Naive thymus-derived CD8-positive, alpha-beta T cell (primary cell): Measurements from ENCODE around the gene MS4A15. TPM values are rescaled to one million over a fixed set of nuclear protein-coding genes. Genes with fewer than 3 reads are reported as not detected.
"Not testable (repeated sequence)": the region's sequence is repeated elsewhere in the genome, so short reads cannot be mapped to it uniquely, and the experiment has no call there.

Experiments
- ATAC-seq, 2 donors: fragments of 150-1000 bp; cut with Tn5 transposase in 1 of 2; sonication (Bioruptor Pico), chemical (Tn5 transposase) in 1 of 2; 1 replicate in 1 of 2; 2 replicates in 1 of 2; pipeline ENCODE4 v1.10.0; 2021; ENCODE audit warnings: mild to moderate bottlenecking in 2 of 2, moderate library complexity in 2 of 2
- POLR2A ChIA-PET: fragments of 350-600 bp; sonication (Branson Sonifier 250); formaldehyde crosslinking; loops from one replicate; lab custom pipeline; 2021; ENCODE audit warnings: antibody characterized with exemption; lab: Charles Lee
- DNase-seq, 10 donors: peaks; one replicate each; pipeline versions ENCODE4 v3.0.0 to v3.0.0-alpha.2; 2020 to 2022
- H3K27ac Mint-ChIP-seq, 10 donors: one replicate each; pipeline ENCODE4 v1.8.0; 2020 to 2022; ENCODE audit warnings: mild to moderate bottlenecking in 10 of 10, mixed read lengths in 10 of 10, moderate library complexity in 4 of 10, inconsistent platforms in 1 of 10
- H3K27me3 Mint-ChIP-seq, 5 donors: one replicate each; pipeline ENCODE4 v1.8.0; 2021 to 2022; ENCODE audit warnings: mixed read lengths in 5 of 5
- H3K36me3 Mint-ChIP-seq, 3 donors: one replicate each; pipeline ENCODE4 v1.8.0; 2020 to 2022; ENCODE audit warnings: mixed read lengths in 3 of 3, mild to moderate bottlenecking in 2 of 3, inconsistent platforms in 1 of 3
- H3K4me1 Mint-ChIP-seq, 4 donors: one replicate each; pipeline ENCODE4 v1.8.0; 2021 to 2022; ENCODE audit warnings: mixed read lengths in 4 of 4
- H3K4me3 Mint-ChIP-seq, 10 donors: one replicate each; pipeline ENCODE4 v1.8.0; 2020 to 2022; ENCODE audit warnings: mild to moderate bottlenecking in 10 of 10, mixed read lengths in 10 of 10, moderate library complexity in 6 of 10, inconsistent platforms in 1 of 10
- H3K9me3 Mint-ChIP-seq, 9 donors: one replicate each; pipeline ENCODE4 v1.8.0; 2020 to 2022; ENCODE audit warnings: mixed read lengths in 9 of 9, mild to moderate bottlenecking in 3 of 9, inconsistent platforms in 1 of 9, moderate library complexity in 1 of 9
- polyA plus RNA-seq, 3 donors: library from polyadenylated mRNA; unstranded; fragments of 300-500 nt; fragmentation: Illumina TruSeq; gene quantifications; one replicate each; pipeline ENCODE4 v1.2.3, GENCODE V29; 2021
- total RNA-seq, 8 experiments: library from RNA in 2 of 8; stranded (reverse) in 2 of 8; gene quantifications; one replicate each; pipeline ENCODE4 v1.2.3 and lab custom pipeline; 2021 to 2026

The MS4A15 gene, protein sequence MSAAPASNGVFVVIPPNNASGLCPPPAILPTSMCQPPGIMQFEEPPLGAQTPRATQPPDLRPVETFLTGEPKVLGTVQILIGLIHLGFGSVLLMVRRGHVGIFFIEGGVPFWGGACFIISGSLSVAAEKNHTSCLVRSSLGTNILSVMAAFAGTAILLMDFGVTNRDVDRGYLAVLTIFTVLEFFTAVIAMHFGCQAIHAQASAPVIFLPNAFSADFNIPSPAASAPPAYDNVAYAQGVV
- total RNA-seq: not detected
- not detected for polyA plus RNA-seq
- 0 reads per million in 6 experiments for total RNA-seq (lab: John Stamatoyannopoulos, UW)

DNA sequence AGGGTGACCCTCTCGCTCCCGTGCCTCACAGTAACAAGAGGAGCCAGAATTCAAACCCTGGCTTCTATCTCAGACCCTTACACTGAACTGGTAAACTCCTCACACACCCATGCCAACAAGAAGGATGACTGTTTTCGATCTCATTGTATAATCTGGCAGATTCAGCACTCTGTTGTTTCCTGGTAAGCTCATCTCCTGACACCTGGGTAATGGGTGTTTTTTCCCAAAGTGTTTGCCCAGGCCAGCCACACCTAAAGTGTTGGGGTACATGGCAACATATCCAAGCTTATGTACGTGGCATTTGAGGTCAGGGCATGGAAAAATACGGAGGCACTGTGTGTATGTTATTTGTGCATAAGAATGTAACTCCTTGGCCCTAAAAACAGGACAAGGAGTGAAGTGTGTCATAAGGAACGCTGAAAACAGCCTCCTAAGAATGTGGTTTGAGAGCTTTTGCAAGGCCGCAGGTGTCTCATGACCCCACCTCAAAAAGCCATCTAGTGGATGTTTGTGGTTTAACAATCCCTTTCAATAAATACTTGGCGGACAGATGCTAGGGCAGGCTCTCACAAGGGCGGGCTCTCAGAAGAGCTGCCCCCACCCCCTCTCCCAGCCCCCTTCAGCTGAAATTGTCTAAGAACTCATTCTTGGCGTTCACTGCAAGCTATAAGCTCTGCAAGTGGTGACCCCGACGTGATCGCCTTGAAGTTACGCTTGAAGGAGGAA is at the start of gene MS4A15:
TSS of gene MS4A15 (plus strand) at position 561 of the 726 bp plus-strand sequence. CDS start 6,867 bp downstream, outside the sequence.
- H3K4me3 Mint-ChIP-seq: no peak within 1 kb of the TSS
- H3K27me3 Mint-ChIP-seq: peaks cover 28 to 53% (median 32%) of the 10 kb centered on the region in 5 donors
- POLR2A ChIA-PET: no interaction called here
- peaks cover 0 to 9% (median 0%) of the 10 kb centered on the region in 4 donors for H3K4me1 Mint-ChIP-seq
- no peak for ATAC-seq
- DNase-seq: no peak
- no peak within 1 kb of the TSS for H3K27ac Mint-ChIP-seq
- H3K36me3 Mint-ChIP-seq: no peaks in the 10 kb centered on the region
- H3K9me3 Mint-ChIP-seq: no peaks in the 10 kb centered on the region

DNA sequence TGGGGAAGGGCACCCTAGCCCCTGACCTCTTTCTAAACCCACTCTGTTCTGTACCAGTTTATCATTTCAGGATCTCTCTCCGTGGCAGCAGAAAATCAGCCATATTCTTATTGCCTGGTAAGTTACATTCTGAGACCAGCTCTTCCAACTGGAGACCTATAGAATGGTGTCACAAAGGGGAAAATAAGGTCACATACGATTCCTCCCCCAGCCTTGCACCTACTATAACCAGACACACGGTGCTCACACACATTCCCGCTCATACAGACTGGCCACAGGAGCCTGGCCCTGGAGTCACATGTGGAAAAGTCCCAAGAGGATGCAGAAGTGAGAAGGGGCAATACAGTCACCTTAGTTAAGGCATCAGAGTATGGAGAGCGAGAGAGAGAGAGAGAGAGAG is 49.7 kb upstream of the MS4A15 start:
- POLR2A ChIA-PET: interaction anchor here (0.6 kb wide), 1 partner anchor 612 kb away, joined by 4 read pairs; no protein-coding TSS in a partner anchor
- no peak for DNase-seq
- Mint-ChIP-seq H3K27me3 (peaks cover 0 to 12% (median 9%) of the 10 kb centered on the region in 5 donors), H3K4me1 (peaks cover 0 to 2% (median 0%) of the 10 kb centered on the region in 4 donors), H3K36me3 (no peaks in the 10 kb centered on the region), H3K27ac (no peak overlapping the region), H3K9me3 (no peaks in the 10 kb centered on the region), H3K4me3 (no peak overlapping the region)
- no peak for ATAC-seq

DNA sequence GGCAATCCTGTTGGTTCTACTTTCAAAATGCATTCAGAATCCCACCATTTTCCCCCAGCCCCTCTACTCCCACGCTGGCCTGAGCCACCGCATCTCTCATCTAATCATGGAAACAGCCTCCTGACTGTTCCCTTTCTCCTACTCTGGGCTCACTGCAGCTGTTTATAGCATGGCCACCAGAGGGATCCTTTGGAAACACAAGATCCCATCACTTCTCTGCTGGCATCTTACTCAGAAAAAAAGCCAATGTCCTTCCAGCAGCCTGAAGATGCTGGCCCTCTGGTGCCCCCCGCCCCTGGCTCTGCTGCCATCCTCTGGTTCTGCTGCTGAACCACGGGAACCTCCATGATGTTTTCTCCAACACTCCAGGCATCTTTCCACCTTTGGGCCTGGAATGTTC is 46.2 kb upstream of the MS4A15 start:
- POLR2A ChIA-PET: no interaction called here
- H3K4me1 Mint-ChIP-seq: peaks cover 0 to 2% (median 0%) of the 10 kb centered on the region in 4 donors
- H3K27ac Mint-ChIP-seq: no peak overlapping the region
- no peaks in the 10 kb centered on the region for H3K9me3 Mint-ChIP-seq
- ATAC-seq (no peak), DNase-seq (no peak)
- H3K36me3 Mint-ChIP-seq: no peaks in the 10 kb centered on the region
- no peak overlapping the region for H3K4me3 Mint-ChIP-seq
- H3K27me3 Mint-ChIP-seq: peaks cover 13 to 24% (median 17%) of the 10 kb centered on the region in 5 donors

DNA sequence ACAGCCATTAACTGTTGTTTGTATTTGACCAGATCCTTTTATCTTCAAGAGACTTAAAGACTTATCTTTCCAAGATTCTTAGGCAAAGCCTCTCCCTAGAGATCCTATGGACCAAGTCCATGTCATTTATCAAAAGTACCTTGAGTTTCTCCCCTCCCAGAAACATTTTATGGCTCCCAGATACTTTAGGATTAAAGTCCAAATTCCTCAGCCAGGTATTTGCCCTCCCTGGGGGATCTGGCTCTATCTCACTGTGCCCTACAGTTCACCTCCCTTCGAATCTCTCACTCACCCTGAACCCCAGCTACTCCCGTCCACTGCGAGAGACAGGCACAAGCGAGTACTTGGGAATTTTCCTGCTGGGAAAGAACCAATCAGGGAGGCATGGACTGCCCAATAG is 45.4 kb upstream of the MS4A15 start:
- no peak for DNase-seq
- H3K36me3 Mint-ChIP-seq: no peaks in the 10 kb centered on the region
- H3K4me1 Mint-ChIP-seq: peaks cover 0 to 2% (median 0%) of the 10 kb centered on the region in 4 donors
- H3K27me3 Mint-ChIP-seq: peaks cover 15 to 27% (median 16%) of the 10 kb centered on the region in 5 donors
- no peak overlapping the region for H3K4me3 Mint-ChIP-seq
- ATAC-seq: no peak
- POLR2A ChIA-PET: no interaction called here
- H3K27ac Mint-ChIP-seq: no peak overlapping the region
- no peaks in the 10 kb centered on the region for H3K9me3 Mint-ChIP-seq

DNA sequence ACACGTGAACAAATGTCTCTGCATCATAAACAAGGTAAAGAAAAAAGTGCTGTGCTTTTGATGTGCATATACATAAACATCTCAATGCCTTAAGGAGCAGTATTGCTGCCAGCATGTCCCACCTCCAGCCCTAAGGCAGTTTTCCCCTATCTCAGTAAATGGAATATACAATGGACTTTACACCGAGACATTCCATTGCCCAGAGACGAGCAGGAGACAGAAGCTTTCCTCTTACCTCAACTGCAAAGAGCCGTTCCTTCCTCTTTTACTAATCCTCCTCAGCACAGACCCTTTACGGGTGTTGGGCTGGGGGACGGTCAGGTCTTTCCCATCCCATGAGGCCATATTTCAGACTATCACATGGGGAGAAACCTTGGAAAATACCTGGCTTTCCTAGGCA is 43.2 kb upstream of the MS4A15 start:
- DNase-seq, H3K9me3 Mint-ChIP-seq, H3K36me3 Mint-ChIP-seq, H3K27ac Mint-ChIP-seq, POLR2A ChIA-PET, ATAC-seq, H3K4me3 Mint-ChIP-seq, H3K4me1 Mint-ChIP-seq: not testable (repeated sequence)
- peaks cover 18 to 30% (median 23%) of the 10 kb centered on the region in 5 donors for H3K27me3 Mint-ChIP-seq

DNA sequence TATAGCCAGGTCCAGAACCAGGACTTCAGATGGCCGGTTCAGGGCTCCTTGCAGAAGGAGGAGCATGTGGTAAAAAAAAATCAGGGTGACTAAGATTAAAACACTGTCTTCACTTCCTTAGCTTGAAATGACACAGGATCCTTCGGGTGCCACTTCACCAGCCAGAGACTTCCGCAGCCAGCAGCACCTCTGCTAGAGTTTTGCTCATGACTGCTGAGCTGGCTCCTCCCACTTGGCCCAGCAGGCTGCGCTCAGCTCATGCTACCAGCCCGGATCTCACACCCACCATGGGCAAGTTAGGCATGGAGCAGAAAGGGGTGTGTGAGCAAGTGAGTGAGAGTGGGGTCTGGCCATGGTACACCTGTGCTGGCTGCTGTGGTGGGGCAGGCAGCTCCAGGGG is 38.7 kb upstream of the MS4A15 start:
- Mint-ChIP-seq H3K9me3 (peaks cover 0 to 9% (median 3%) of the 10 kb centered on the region in 9 donors), H3K4me3 (no peak overlapping the region), H3K4me1 (no peaks in the 10 kb centered on the region), H3K27ac (peak overlapping the region in 1 of 10 donors; percentile 31), H3K27me3 (peaks cover 22 to 45% (median 29%) of the 10 kb centered on the region in 5 donors), H3K36me3 (peaks cover 0 to 5% (median 4%) of the 10 kb centered on the region in 3 donors)
- POLR2A ChIA-PET: no interaction called here
- ATAC-seq: no peak
- DNase-seq: peak in 1 of 10 donors; percentile 5

DNA sequence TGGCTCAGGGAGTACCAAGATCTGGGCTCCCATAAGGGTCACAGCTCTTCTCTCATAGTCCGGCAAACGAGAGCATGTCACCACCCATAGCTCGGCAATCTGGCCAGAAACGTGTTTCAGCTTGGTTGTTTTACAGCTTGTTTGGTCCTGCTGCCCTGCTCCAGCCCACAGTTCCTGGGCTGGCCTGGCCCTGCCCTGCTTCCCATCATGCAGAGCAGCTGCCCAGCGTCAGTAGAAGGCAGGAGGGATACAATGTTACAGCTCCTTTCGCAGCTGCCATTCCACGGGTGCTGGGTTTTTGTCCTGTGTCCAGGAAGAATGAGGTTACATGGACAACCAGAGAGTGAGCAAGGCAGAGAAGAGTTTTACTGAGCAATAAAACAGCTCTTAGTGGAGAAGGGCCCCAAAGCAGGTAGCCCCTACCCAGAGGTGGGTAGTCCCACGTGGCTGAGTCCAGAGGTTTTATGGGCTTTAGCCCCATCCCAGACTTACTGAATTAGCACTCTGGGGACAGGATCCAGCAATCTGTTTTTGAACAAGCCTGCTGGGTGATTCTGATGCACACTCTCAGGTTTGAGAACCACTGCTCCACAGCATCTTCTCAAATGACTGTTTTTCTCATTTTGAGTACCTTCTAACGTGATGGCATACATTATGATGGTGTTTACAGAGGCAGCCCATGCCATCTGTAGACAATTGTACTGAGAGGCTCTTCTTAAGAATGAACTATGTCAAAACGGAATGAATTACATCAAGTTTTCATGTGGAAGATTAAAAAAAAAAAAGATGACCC is 37.9 kb upstream of the MS4A15 start:
- Mint-ChIP-seq H3K36me3 (peaks cover 0 to 5% (median 4%) of the 10 kb centered on the region in 3 donors), H3K4me1 (no peaks in the 10 kb centered on the region), H3K27me3 (peaks cover 22 to 45% (median 28%) of the 10 kb centered on the region in 5 donors), H3K4me3 (no peak overlapping the region), H3K27ac (peak overlapping the region in 1 of 10 donors; percentile 20), H3K9me3 (peaks cover 0 to 9% (median 3%) of the 10 kb centered on the region in 9 donors)
- POLR2A ChIA-PET: no interaction called here
- ATAC-seq (no peak), DNase-seq (no peak)

DNA sequence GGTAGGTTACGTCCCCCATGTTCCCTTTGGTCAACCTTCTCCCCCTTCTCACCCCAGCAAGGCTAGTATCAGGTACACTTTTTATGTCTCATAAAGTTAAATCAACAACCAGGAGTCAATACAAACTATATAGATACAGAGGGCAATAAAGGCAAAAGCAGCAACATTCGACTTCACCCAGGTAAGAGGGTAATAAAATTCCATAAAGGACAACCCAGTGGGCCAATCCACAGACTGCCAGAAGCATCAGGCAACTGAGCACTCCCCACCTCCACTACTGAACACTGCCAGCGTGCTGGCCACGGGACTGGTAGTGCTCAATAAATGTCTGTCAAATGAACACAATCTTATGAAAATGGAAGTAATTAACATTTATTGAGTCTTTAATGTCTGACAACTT is 37.3 kb upstream of the MS4A15 start:
- Mint-ChIP-seq H3K9me3 (peaks cover 0 to 9% (median 3%) of the 10 kb centered on the region in 9 donors), H3K4me1 (no peaks in the 10 kb centered on the region), H3K27ac (no peak overlapping the region), H3K27me3 (peaks cover 20 to 44% (median 26%) of the 10 kb centered on the region in 5 donors), H3K36me3 (peaks cover 0 to 5% (median 4%) of the 10 kb centered on the region in 3 donors), H3K4me3 (no peak overlapping the region)
- ATAC-seq: no peak
- no peak for DNase-seq
- POLR2A ChIA-PET: no interaction called here

DNA sequence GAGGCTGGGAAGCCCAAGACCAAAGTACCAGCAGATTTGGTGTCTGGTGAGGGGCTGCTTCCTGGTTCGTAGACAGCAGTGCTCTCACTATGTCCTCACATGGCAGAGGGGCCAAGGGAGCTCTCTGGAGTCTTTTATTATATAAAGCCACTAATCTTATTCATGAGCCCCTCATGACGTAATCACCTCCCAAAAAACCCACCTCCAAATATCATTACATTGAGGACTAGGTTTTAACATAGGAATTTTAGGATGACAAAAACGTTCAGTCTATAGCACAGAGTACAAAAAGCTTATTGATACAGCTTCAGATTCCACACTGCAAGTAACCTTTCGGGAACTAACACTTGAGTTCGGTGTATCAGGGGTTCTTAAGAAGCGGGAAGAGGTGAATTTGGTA is 36.2 kb upstream of the MS4A15 start:
- ATAC-seq (no peak), DNase-seq (no peak)
- Mint-ChIP-seq H3K4me3 (no peak overlapping the region), H3K9me3 (peaks cover 0 to 9% (median 3%) of the 10 kb centered on the region in 9 donors), H3K27me3 (peaks cover 14 to 36% (median 21%) of the 10 kb centered on the region in 5 donors), H3K4me1 (no peaks in the 10 kb centered on the region), H3K36me3 (peaks cover 0 to 5% (median 4%) of the 10 kb centered on the region in 3 donors), H3K27ac (no peak overlapping the region)
- POLR2A ChIA-PET: no interaction called here

DNA sequence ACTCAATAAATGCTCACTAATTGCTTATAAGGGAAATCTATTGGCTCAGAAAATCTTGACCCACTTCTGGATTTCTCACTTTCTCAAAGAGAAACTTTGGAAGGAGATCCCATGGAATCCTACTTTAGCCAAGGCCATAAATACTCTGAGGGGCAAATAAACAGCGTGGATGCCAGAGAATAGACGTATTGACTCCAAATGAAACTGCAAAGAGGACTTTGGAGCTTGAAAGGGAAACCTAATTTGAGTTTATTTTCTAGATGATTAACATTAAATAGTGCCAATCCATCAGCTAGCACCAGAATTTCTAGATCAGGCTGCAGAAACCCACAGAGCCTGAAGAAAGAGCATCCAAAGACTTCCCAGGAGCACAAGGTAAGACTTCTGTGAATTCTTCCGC is 32.2 kb upstream of the MS4A15 start, which contains the start of gene MS4A18:
TSS of gene MS4A18 (plus strand) at position 301 of the 400 bp plus-strand sequence.
- Mint-ChIP-seq H3K36me3 (no peaks in the 10 kb centered on the region), H3K4me1 (peaks cover 0 to 2% (median 0%) of the 10 kb centered on the region in 4 donors), H3K4me3 (no peak within 1 kb of the TSS), H3K27ac (no peak within 1 kb of the TSS), H3K9me3 (peaks cover 0 to 2% (median 0%) of the 10 kb centered on the region in 9 donors), H3K27me3 (peaks cover 13 to 36% (median 21%) of the 10 kb centered on the region in 5 donors)
- ATAC-seq (no peak), DNase-seq (no peak)
- POLR2A ChIA-PET: interaction anchor here (0.6 kb wide), 1 partner anchor 8 kb away, joined by 3 read pairs; no protein-coding TSS in a partner anchor

DNA sequence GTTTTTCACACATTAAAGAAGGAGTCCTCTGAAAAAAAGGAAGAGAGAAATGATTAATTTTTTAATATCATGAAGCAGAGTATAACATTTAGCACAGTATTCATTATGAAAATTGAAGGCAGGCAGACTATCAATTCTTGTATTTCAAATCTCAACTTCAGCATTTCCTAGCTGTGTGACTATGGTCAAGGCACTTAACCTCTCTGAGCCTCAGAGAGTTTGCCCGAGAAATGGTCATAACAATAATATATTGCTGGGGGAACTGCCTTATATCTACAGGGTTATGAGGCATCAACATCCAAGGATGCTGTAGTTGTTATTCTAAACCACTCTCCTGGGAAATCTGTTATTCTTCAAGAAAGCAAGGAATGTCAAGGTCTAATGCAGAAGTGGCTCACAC is 31.1 kb upstream of the MS4A15 start:
- Mint-ChIP-seq H3K9me3 (peaks cover 0 to 2% (median 0%) of the 10 kb centered on the region in 9 donors), H3K36me3 (no peaks in the 10 kb centered on the region), H3K4me3 (no peak overlapping the region), H3K4me1 (peaks cover 0 to 2% (median 0%) of the 10 kb centered on the region in 4 donors), H3K27ac (no peak overlapping the region), H3K27me3 (peaks cover 11 to 46% (median 31%) of the 10 kb centered on the region in 5 donors)
- ATAC-seq: no peak
- DNase-seq: no peak
- POLR2A ChIA-PET: no interaction called here

DNA sequence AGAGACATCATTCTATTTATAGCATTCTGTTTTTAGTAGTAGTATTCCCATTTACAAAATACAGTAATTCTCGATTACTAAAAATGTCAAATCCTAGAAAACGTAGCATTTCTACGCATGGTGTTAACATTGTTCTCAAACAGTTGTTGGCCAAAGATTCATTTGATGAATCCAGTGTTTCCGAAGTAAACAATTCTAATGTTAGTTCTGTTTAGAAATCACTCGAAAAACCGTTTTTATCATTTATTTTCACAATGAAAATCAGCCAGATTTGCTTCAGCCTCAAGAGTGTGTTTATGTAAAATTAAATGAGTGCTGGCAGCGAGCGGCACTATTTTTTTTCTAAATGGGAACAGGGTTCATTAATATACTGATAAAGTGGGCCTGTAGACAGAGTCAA is 25.1 kb upstream of the MS4A15 start:
- ATAC-seq (no peak), DNase-seq (no peak)
- Mint-ChIP-seq H3K4me1 (peaks cover 0 to 2% (median 0%) of the 10 kb centered on the region in 4 donors), H3K9me3 (no peaks in the 10 kb centered on the region), H3K27ac (no peak overlapping the region), H3K27me3 (peaks cover 15 to 32% (median 22%) of the 10 kb centered on the region in 5 donors), H3K4me3 (no peak overlapping the region), H3K36me3 (no peaks in the 10 kb centered on the region)
- POLR2A ChIA-PET: no interaction called here
